Measurements from ENCODE around the gene FPGT. TPM values are rescaled to one million over a fixed set of nuclear protein-coding genes. Genes with fewer than 3 reads are reported as not detected.
A peak's percentile ranks its signal among the peaks of the same experiment; 100 is the strongest.

FPGT gene
- total and polyA plus RNA-seq, 9 of the 15 experiments (the other 6 are each of a cell fraction or from before 2014, with no cell fraction given): 11.6 to 24.3 (median 22.5) TPM

GRCh38 chr1:74197657-74198552 is at the start of gene FPGT, which contains the start of gene LRRIQ3 (continued):
- TF ChIP-seq SAP30 (IDR thresholded peaks at IDR 0.05; ENCODE audit: borderline replicate concordance, insufficient read depth, low read depth, low read length, poor library complexity, severe bottlenecking) (no peak), DDX20 (tag; IDR thresholded peaks at IDR 0.05; ENCODE audit: low read depth) (no peak), C11orf30 (IDR thresholded peaks at IDR 0.05; ENCODE audit: low read depth) (no peak), CCAR2 (IDR thresholded peaks at IDR 0.05; ENCODE audit: low read depth, low read length) (no peak), SNRNP70 (optimal IDR thresholded peaks at IDR 0.05; ENCODE audit: low read depth, low read length) (no peak), LEF1 (IDR thresholded peaks at IDR 0.05) (0 out of 2 replicates have a peak, but pooled peaks have one; percentile 20), CCNT2 (IDR thresholded peaks at IDR 0.05; ENCODE audit: borderline replicate concordance, extremely low read depth, insufficient read length, low read depth, low read length) (peak; percentile 52), BRF1 (IDR thresholded peaks at IDR 0.05; ENCODE audit: borderline replicate concordance, extremely low read depth, insufficient read length) (no peak), ZNF175 (CRISPR knock-in tag; IDR thresholded peaks at IDR 0.05; ENCODE audit: low read depth) (no peak), EGR1 (conservative IDR thresholded peaks at IDR 0.05) (peak; percentile 99), NR2C1 (IDR thresholded peaks at IDR 0.05) (no peak), NR2C1 (tag; IDR thresholded peaks at IDR 0.05) (no peak), ZNF561 (CRISPR knock-in tag; conservative IDR thresholded peaks at IDR 0.05) (no peak), HMG20A (CRISPR knock-in tag; conservative IDR thresholded peaks at IDR 0.05) (no peak), GABPB2 (CRISPR knock-in tag; conservative IDR thresholded peaks at IDR 0.05) (no peak), ZNF3 (CRISPR knock-in tag; IDR thresholded peaks at IDR 0.05) (no peak), ZNF655 (CRISPR knock-in tag; IDR thresholded peaks at IDR 0.05) (no peak), MCM3 (IDR thresholded peaks at IDR 0.05) (no peak), HDAC3 (IDR thresholded peaks at IDR 0.05; ENCODE audit: borderline replicate concordance, partially characterized antibody) (peak; percentile 76), CHD4 (IDR thresholded peaks at IDR 0.05; ENCODE audit: insufficient read depth, insufficient replicate concordance, low read depth, low read length, poor library complexity, severe bottlenecking) (no peak), ZBTB7A (IDR thresholded peaks at IDR 0.05; ENCODE audit: borderline replicate concordance, control insufficient read depth, low read depth, low read length) (peak; percentile 68; the same call in 1 of the 2 replicates), ELF2 (CRISPR knock-in tag; IDR thresholded peaks at IDR 0.05) (peak; percentile 34; the same call in 1 of the 2 replicates), SRSF7 (optimal IDR thresholded peaks at IDR 0.05; ENCODE audit: low read depth, low read length) (no peak), FOXM1 (IDR thresholded peaks at IDR 0.05; ENCODE audit: low read depth) (no peak), FOXM1 (CRISPR knock-in tag; IDR thresholded peaks at IDR 0.05; ENCODE audit: low read depth) (no peak), SMC3 (conservative IDR thresholded peaks at IDR 0.05; ENCODE audit: insufficient read depth, low read depth, low read length) (no peak), PHF20 (IDR thresholded peaks at IDR 0.05; ENCODE audit: partially characterized antibody) (peak; percentile 71)
- TF ChIP-seq, protein P1, sequence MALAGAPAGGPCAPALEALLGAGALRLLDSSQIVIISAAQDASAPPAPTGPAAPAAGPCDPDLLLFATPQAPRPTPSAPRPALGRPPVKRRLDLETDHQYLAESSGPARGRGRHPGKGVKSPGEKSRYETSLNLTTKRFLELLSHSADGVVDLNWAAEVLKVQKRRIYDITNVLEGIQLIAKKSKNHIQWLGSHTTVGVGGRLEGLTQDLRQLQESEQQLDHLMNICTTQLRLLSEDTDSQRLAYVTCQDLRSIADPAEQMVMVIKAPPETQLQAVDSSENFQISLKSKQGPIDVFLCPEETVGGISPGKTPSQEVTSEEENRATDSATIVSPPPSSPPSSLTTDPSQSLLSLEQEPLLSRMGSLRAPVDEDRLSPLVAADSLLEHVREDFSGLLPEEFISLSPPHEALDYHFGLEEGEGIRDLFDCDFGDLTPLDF (CRISPR knock-in tag; IDR thresholded peaks at IDR 0.05): no peak

Data from K562 (cell line).